Activated T-helper 1 cell treated with anti-CD3 and anti-CD28 coated beads, Interleukin-12 subunit alpha, Interleukin-12 subunit beta, Interleukin-2, Interleukin-4 antibody, amounts not matched to agents 30 ng/mL and 10 ng/mL and 1 ng/mL, durations not matched to agents 14 hours and 24 hours and 36 hours (primary cell): ENCODE data around the gene ASCL5. TPM values are rescaled to one million over a fixed set of nuclear protein-coding genes. Genes with fewer than 3 reads are reported as not detected.

ENCODE experiments used
- DNase-seq: peaks from one replicate; pipeline ENCODE4 v3.0.0; 2021; ENCODE audit warnings: low spot score
- H3K27ac Mint-ChIP-seq: one replicate; pipeline ENCODE4 v1.8.0; 2021; ENCODE audit warnings: mild to moderate bottlenecking, mixed read lengths
- H3K27me3 Mint-ChIP-seq: one replicate; pipeline ENCODE4 v1.8.0; 2022; ENCODE audit warnings: mild to moderate bottlenecking, moderate library complexity, mixed read lengths; ENCODE audit not compliant: insufficient read depth
- H3K36me3 Mint-ChIP-seq: one replicate; pipeline ENCODE4 v1.8.0; 2021; ENCODE audit warnings: low read depth, mixed read lengths
- H3K4me1 Mint-ChIP-seq: one replicate; pipeline ENCODE4 v1.8.0; 2021; ENCODE audit warnings: low read depth, mixed read lengths
- H3K4me3 Mint-ChIP-seq: one replicate; pipeline ENCODE4 v1.8.0; 2021; ENCODE audit warnings: mild to moderate bottlenecking, moderate library complexity, mixed read lengths
- H3K9me3 Mint-ChIP-seq: one replicate; pipeline ENCODE4 v1.8.0; 2021; ENCODE audit warnings: mixed read lengths
- intact Hi-C: fragments of 100-400 bp; cut with micrococcal nuclease; formaldehyde crosslinking; loops from one replicate; pipeline ENCODE4 v1.15.1; 2024
- total RNA-seq: library from RNA; stranded (reverse); gene quantifications from 2 replicates; pipeline ENCODE4 v1.2.3, GENCODE V29; 2022

Gene ASCL5
- not detected in 2 replicates for total RNA-seq

- DNase-seq = no peak
- Mint-ChIP-seq H3K36me3 (no peaks in the 10 kb centered on the region), H3K4me3 (no peak within 1 kb of the TSS), H3K27me3 (peaks cover 15% of the 10 kb centered on the region), H3K9me3 (no peaks in the 10 kb centered on the region), H3K4me1 (no peaks in the 10 kb centered on the region), H3K27ac (no peak within 1 kb of the TSS)
- intact Hi-C loops = no loop called here
These were observed at the start of gene ASCL5 for GRCh38 chr1:201126832-201127754. Gene ASCL5, minus strand, starts transcription at chr1:201127184. Its CDS starts 11,812 bp downstream, at chr1:201115372.

GRCh38 chr1:201175820-201176500, 49.0 kb upstream of the ASCL5 start:
- Mint-ChIP-seq H3K27ac (no peak overlapping the region), H3K9me3 (no peaks in the 10 kb centered on the region), H3K4me3 (no peak overlapping the region), H3K36me3 (no peaks in the 10 kb centered on the region), H3K27me3 (peaks cover 16% of the 10 kb centered on the region), H3K4me1 (peaks cover 6% of the 10 kb centered on the region)
- intact Hi-C loops = loop anchor here (10.0 kb wide), 1 partner anchor 259 kb away; no protein-coding TSS in a partner anchor
- no peak for DNase-seq

- no peak overlapping the region for H3K4me3 Mint-ChIP-seq
- peaks cover 6% of the 10 kb centered on the region for H3K4me1 Mint-ChIP-seq
- no peak overlapping the region for H3K27ac Mint-ChIP-seq
- no peaks in the 10 kb centered on the region for H3K36me3 Mint-ChIP-seq
- no peaks in the 10 kb centered on the region for H3K9me3 Mint-ChIP-seq
- no peak for DNase-seq
- H3K27me3 Mint-ChIP-seq = peaks cover 17% of the 10 kb centered on the region
- intact Hi-C loops = loop anchor here (10.0 kb wide), 1 partner anchor 261 kb away; no protein-coding TSS in a partner anchor
These were observed 46.8 kb upstream of the ASCL5 start for GRCh38 chr1:201173736-201174135.

- intact Hi-C loops = loop anchor here (10.0 kb wide), 1 partner anchor 262 kb away; no protein-coding TSS in a partner anchor
- Mint-ChIP-seq H3K27ac (no peak overlapping the region), H3K4me3 (no peak overlapping the region), H3K27me3 (peaks cover 17% of the 10 kb centered on the region), H3K36me3 (no peaks in the 10 kb centered on the region), H3K9me3 (no peaks in the 10 kb centered on the region), H3K4me1 (peaks cover 6% of the 10 kb centered on the region)
- no peak for DNase-seq
These were observed 46.1 kb upstream of the ASCL5 start for GRCh38 chr1:201172999-201173610.

GRCh38 chr1:201172326-201172725, 45.3 kb upstream of the ASCL5 start:
- intact Hi-C loops = loop anchor here (10.0 kb wide), 1 partner anchor 262 kb away; no protein-coding TSS in a partner anchor
- H3K27ac Mint-ChIP-seq = no peak overlapping the region
- no peak for DNase-seq
- H3K36me3 Mint-ChIP-seq = no peaks in the 10 kb centered on the region
- peaks cover 17% of the 10 kb centered on the region for H3K27me3 Mint-ChIP-seq
- peaks cover 6% of the 10 kb centered on the region for H3K4me1 Mint-ChIP-seq
- H3K4me3 Mint-ChIP-seq = no peak overlapping the region
- no peaks in the 10 kb centered on the region for H3K9me3 Mint-ChIP-seq

GRCh38 chr1:201171063-201172036, 44.4 kb upstream of the ASCL5 start:
- DNase-seq = peak; percentile 9
- Mint-ChIP-seq H3K27ac (peak overlapping the region; percentile 65), H3K27me3 (peaks cover 17% of the 10 kb centered on the region), H3K36me3 (no peaks in the 10 kb centered on the region), H3K4me3 (peak overlapping the region; percentile 76), H3K4me1 (peaks cover 6% of the 10 kb centered on the region), H3K9me3 (no peaks in the 10 kb centered on the region)
- intact Hi-C loops = loop anchor here (1.0 to 10.0 kb wide), 6 partner anchors 17 to 551 kb away; partner anchors contain the start of genes KIF14, KIF21B and TMEM9

- Mint-ChIP-seq H3K27ac (peak overlapping the region; percentile 65), H3K4me1 (peaks cover 6% of the 10 kb centered on the region), H3K4me3 (peak overlapping the region; percentile 76), H3K36me3 (no peaks in the 10 kb centered on the region), H3K27me3 (peaks cover 21% of the 10 kb centered on the region), H3K9me3 (no peaks in the 10 kb centered on the region)
- DNase-seq = peak; percentile 65
- intact Hi-C loops = loop anchor here (1.0 to 10.0 kb wide), 6 partner anchors 16 to 550 kb away; partner anchors contain the start of genes KIF14, KIF21B and TMEM9
These were observed 43.6 kb upstream of the ASCL5 start for GRCh38 chr1:201170533-201171062.

GRCh38 chr1:201169971-201170532, 43.1 kb upstream of the ASCL5 start:
- intact Hi-C loops = loop anchor here (2.0 to 10.0 kb wide), 5 partner anchors 53 to 1132 kb away; partner anchors contain the start of gene KIF14
- no peaks in the 10 kb centered on the region for H3K36me3 Mint-ChIP-seq
- H3K27ac Mint-ChIP-seq = no peak overlapping the region
- DNase-seq = no peak
- peak overlapping the region; percentile 76 for H3K4me3 Mint-ChIP-seq
- H3K4me1 Mint-ChIP-seq = peaks cover 6% of the 10 kb centered on the region
- H3K27me3 Mint-ChIP-seq = peaks cover 24% of the 10 kb centered on the region
- H3K9me3 Mint-ChIP-seq = no peaks in the 10 kb centered on the region

GRCh38 chr1:201169203-201169602, 42.2 kb upstream of the ASCL5 start:
- no peak overlapping the region for H3K27ac Mint-ChIP-seq
- H3K27me3 Mint-ChIP-seq = peaks cover 24% of the 10 kb centered on the region

GRCh38 chr1:201167041-201167991, 40.3 kb upstream of the ASCL5 start:
- Mint-ChIP-seq H3K36me3 (no peaks in the 10 kb centered on the region), H3K4me3 (no peak overlapping the region), H3K27ac (no peak overlapping the region), H3K9me3 (no peaks in the 10 kb centered on the region), H3K27me3 (peaks cover 35% of the 10 kb centered on the region), H3K4me1 (peaks cover 6% of the 10 kb centered on the region)
- intact Hi-C loops = loop anchor here (5.0 kb wide), 1 partner anchor 1135 kb away; no protein-coding TSS in a partner anchor
- no peak for DNase-seq

More at GRCh38 chr1:201169203-201169602, 42.2 kb upstream of the ASCL5 start:
- H3K9me3 Mint-ChIP-seq = no peaks in the 10 kb centered on the region
- peaks cover 6% of the 10 kb centered on the region for H3K4me1 Mint-ChIP-seq
- DNase-seq = no peak
- no peak overlapping the region for H3K4me3 Mint-ChIP-seq
- no peaks in the 10 kb centered on the region for H3K36me3 Mint-ChIP-seq
- intact Hi-C loops = loop anchor here (5.0 kb wide), 1 partner anchor 1133 kb away; no protein-coding TSS in a partner anchor
